Central memory CD4-positive, alpha-beta T cell (primary cell): ENCODE results near the gene UBTF.
A peak's percentile ranks its signal among the peaks of the same experiment; 100 is the strongest.

Experiments
- DNase-seq: peaks from one replicate; pipeline ENCODE4 v3.0.0; 2022

UBTF gene

DNA sequence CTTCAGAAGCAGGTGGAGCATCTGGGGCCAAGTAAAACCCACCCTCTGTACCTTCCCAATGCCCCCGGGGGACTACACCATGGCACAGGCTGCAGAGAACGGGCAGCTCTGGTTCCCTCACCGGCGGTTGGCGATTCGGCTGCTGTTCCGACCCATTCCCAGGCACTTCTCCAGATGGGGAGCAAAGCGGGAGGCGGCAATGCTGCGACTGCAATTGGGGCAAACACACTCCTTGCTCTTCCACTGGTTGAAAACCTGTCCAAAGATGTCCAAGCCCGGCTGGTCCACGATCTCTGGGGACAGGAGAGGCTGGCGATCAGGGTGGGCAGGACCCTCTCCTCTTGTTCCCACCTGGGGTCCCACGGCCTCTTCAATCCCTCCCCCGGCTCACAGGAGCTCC, 22.4 kb downstream of the UBTF start:
- DNase-seq, result no peak

DNA sequence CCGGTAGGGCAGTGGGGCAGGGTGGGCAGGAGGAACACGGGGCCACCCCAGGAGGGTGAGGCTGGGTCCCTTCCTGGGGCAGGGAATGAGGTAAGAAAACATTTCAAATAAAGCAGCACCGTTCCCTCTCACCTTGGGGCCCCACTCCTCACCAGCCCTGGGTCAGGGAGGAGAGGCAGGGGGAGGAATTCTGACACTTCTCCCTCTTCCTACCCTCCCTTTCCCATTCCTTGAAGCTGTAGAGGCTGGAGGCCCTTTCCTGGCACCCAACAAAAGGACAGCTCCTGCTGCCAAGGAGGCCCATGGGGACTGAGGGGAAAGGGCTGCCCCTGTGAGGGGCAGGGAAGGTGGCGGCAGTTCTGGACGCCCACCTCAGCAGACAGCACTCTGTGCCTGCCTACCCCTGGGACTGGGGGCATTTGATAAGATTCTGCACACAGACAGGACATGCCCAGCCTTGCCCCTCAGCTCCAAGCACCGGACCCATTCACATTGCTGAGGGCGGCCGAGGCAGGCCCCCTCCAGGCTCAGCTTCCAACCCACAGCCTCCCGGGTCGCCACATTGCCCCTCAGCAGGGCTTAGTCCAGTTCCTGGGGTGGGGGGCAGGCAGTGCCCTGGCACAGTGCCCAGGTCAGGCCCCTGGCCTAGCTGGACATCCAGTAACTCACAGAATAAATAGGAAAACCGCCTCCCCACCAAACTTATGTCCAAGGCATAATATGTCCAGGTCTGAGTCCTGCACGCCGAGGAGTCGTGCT, 26.0 kb downstream of the UBTF start:
- no peak for DNase-seq

DNA sequence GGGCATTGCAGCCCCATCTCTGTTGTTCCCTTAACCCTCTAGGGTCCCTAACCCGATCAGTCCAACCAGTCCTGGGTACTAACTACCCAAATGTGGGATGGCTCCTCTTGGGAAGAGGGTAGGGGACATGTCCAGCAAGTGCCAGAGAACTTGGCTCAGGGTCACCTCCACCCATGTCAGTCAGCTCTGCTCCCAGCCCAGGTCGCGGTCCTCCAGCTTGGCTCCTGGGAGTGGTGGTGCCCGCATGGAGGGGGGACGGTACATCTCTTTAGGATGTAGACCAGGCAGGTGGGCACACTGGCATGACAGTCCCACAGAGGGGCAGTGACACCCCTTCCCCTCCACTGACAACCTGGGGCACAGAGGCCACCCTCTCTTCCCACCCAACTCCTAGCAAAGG, 26.7 kb downstream of the UBTF start:
- DNase-seq, result no peak

DNA sequence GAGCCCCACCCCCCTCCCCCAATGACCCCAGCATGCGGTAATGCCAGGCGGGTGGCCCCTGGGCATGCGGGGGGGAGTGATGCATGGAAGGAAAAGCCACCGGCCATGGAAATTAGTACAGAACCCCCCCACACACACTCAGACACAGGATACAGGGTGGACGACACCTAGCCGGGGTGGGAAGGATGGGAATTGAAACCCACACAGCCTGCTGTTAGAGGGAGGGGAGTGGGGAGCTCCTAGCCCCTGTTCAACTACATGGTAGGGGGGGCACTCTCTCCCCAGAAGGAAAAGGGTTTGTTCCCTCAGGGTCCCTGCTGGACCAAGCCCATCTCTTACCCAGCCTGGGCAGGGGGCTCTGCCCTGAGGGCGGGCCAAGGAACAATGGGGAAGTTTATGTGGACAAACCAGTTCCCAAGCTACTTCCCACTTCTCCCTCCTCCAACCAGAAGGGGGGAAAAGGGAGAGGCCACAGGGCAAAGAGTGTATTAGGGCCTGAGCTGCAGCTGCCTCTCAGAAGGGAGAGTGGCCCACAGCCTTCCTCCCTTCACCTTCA, 27.5 kb downstream of the UBTF start:
- DNase-seq, result no peak

- no peak for DNase-seq
These were observed 28.1 kb downstream of the UBTF start for GRCh38 chr17:44191369-44191768.

DNA sequence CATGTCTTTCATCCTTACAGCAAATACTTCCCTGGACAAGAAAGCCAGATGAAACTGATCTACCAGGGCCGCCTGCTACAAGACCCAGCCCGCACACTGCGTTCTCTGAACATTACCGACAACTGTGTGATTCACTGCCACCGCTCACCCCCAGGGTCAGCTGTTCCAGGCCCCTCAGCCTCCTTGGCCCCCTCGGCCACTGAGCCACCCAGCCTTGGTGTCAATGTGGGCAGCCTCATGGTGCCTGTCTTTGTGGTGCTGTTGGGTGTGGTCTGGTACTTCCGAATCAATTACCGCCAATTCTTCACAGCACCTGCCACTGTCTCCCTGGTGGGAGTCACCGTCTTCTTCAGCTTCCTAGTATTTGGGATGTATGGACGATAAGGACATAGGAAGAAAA, 29.0 kb downstream of the UBTF start:
- DNase-seq, result no peak

DNA sequence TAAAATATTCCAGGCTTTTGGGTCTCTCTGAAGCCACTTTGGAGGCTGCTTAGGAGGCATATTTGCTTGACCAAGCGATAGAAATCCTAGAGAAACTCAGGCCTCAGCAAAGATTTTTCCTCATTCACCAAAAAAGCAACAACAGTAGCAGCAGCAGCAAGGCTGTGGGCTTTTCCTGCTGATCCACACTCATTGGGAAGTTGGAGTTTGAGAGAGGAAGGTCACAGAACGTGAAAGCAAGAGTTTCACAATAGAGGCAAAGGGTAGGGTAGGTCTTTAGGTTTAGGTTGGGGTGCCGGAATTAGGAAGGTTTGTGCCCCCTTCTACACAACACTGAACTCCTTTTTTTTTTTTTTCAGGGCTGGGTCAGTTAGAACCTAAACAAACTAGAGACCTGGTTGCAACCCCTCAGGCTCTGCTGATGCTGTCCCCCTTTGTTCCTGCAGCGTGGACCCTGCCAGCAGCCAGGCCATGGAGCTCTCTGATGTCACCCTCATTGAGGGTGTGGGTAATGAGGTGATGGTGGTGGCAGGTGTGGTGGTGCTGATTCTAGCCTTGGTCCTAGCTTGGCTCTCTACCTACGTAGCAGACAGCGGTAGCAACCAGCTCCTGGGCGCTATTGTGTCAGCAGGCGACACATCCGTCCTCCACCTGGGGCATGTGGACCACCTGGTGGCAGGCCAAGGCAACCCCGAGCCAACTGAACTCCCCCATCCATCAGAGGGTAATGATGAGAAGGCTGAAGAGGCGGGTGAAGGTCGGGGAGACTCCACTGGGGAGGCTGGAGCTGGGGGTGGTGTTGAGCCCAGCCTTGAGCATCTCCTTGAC, 30.7 kb downstream of the UBTF start:
- no peak for DNase-seq

GRCh38 chr17:44187131-44187899, 32.2 kb downstream of the UBTF start:
- peak; percentile 53 for DNase-seq

GRCh38 chr17:44186307-44187130, 33.0 kb downstream of the UBTF start, which contains the start of gene TMUB2:
TMUB2 (plus strand) TSS chr17:44186972; CDS start chr17:44187709, 737 bp downstream.
- DNase-seq, result peak; percentile 100

DNA sequence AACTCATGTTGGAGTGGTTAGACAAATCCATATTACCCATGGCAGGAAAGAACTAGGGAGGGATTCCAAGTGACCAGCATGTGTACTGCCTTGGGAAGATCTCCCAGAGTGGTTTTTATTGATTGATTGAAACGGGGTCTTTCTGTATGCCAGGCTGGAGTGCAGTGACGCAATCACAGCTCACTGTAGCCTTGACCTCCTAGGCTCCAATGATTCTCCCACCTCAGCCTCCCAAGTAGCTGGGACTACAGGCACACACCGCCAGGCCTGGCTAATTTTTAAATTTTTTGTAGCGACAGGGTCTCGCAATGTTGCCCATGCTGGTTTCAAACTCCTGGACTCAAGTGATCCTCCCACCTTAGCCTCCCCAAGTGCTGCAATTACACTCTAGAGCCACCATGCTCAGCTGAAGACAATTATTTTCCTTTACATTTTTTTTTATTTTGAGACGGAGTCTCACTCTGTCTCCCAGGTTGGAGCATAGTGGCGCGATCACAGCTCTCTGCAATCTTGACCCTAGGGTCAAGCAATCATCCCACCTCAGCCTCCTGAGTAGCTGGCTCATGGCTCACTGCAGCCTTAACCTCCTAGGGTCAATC, 35.2 kb downstream of the UBTF start:
- DNase-seq, result no peak

GRCh38 chr17:44183024-44183423, 36.5 kb downstream of the UBTF start:
- DNase-seq, result no peak

GRCh38 chr17:44178133-44178532, 41.3 kb downstream of the UBTF start:
- no peak for DNase-seq

- no peak for DNase-seq
These were observed 41.8 kb downstream of the UBTF start for GRCh38 chr17:44177640-44178039.

DNA sequence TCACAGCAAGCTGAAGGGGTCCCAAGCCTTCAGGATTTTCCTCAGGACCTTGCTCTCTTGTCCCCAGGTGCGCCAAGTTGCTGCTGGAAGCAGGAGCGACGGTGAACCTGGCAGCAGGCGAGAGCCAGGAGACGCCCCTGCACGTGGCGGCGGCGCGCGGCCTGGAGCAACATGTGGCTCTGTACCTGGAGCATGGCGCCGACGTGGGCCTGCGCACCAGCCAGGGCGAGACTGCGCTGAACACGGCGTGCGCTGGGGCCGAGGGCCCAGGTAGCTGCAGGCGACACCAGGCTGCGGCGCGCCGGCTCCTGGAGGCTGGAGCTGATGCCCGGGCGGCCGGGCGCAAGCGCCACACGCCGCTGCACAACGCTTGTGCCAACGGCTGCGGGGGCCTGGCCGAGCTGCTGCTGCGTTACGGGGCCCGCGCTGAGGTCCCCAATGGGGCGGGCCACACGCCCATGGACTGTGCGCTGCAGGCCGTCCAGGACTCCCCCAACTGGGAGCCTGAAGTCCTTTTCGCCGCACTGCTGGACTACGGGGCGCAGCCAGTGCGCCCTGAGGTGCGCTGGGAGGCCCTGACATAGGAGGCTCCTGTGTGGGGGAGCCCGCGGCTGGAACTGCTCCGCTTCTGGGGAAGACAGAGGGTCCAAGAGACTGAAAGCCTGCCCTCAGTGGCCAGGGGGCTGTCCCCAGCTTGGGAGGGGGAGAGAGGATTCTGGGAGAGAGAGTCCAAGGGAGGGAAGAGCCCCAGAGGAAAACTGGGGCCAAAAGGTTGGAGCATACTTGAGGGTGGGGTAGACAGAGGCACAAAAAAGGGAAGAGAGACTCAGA, 42.6 kb downstream of the UBTF start:
- DNase-seq, result no peak

- no peak for DNase-seq
These were observed 43.2 kb downstream of the UBTF start for GRCh38 chr17:44176257-44176656.

GRCh38 chr17:44174427-44174826, 45.0 kb downstream of the UBTF start:
- DNase-seq, result no peak

- no peak for DNase-seq
These were observed 47.5 kb downstream of the UBTF start for GRCh38 chr17:44171931-44172455.

DNA sequence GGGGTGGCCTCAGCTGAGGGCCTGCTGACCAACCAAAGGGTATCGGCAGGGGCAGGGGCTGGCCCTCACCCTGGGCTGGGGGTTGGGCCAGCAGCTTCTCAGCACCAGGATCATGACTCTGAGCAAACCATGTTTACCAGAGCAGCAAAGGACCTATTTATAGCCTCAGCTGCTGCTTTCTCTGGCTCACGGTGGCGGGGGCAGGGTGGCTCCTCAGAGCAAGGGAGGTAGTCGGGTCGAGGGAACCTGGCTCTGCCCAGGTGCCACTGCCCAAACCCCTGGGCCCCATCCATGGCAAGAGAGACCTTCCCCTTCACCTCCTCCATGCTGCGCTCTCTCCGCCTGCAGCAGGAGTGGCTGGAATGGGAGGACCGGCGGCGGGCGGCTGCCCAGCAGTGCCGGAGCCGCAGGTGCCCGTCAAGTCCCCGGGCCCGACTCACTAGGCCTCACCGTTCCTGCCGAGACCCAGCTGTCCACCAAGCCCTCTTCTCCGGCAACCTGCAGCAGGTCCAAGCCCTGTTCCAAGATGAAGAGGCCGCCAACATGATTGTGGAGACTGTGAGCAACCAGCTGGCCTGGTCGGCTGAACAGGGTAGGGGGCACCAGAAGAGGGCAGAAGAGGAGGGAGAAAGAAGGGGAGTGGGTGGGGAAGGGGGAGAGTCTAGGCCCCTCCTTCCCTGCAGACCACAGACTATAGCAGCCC, 48.8 kb downstream of the UBTF start, which contains the start of gene ASB16:
ASB16 (plus strand) TSS at position 206 of the 703 bp plus-strand sequence; CDS start at position 292, 86 bp downstream.
- no peak for DNase-seq

- DNase-seq, result no peak
These were observed 49.4 kb downstream of the UBTF start for GRCh38 chr17:44170135-44170498.
